BJ (cell line): Measurements from ENCODE around the gene PGBD1. TPM values are rescaled to one million over a fixed set of nuclear protein-coding genes. Genes with fewer than 3 reads are reported as not detected.

Experiments used
- CTCF ChIA-PET: fragments of 350-600 bp; formaldehyde crosslinking; extraction: SDS; loops from one replicate; lab custom pipeline; 2021; ENCODE audit warnings: antibody characterized with exemption, inconsistent platforms; lab: Yijun Ruan, JAX
- POLR2A ChIA-PET: fragments of 300-600 bp; sonication (Branson Sonifier 250); formaldehyde crosslinking; extraction: SDS; loops from one replicate; lab custom pipeline; 2021; ENCODE audit warnings: antibody characterized with exemption; lab: Charles Lee
- DNase-seq: peaks from one replicate; pipeline ENCODE4 v3.0.0-alpha.2; 2011; ENCODE audit warnings: low read depth
- H3K27me3 ChIP-seq: 2 replicates; pipeline ENCODE4 v1.6.0; 2011; ENCODE audit warnings: low read length; ENCODE audit not compliant: control insufficient read depth, insufficient read depth
- H3K36me3 ChIP-seq: 2 replicates; pipeline ENCODE4 v1.5.1; 2011; ENCODE audit warnings: low read length; ENCODE audit not compliant: control insufficient read depth, insufficient read depth
- H3K4me3 ChIP-seq: 2 replicates; pipeline ENCODE4 v1.5.1; 2011; ENCODE audit warnings: low read depth, mild to moderate bottlenecking, control low read depth, low read length
- CTCF ChIP-seq: IDR thresholded peaks from 2 replicates; pipeline ENCODE4 v1.5.1; 2011; ENCODE audit warnings: low read depth, mild to moderate bottlenecking, control low read depth, inconsistent platforms, low read length, moderate library complexity; ENCODE audit not compliant: insufficient read depth
- polyA plus RNA-seq: library from polyadenylated mRNA; depleted of rRNA; stranded (reverse); fragments of >200 nt; gene quantifications from 2 replicates; pipeline ENCODE4 v1.2.3, GENCODE V29; 2011; rRNA removed
- small RNA-seq: library from RNA; depleted of rRNA; stranded (forward); fragments of <200 nt; gene quantifications from one replicate; pipeline ENCODE3, GENCODE V24; 2012; ENCODE audit warnings: low replicate concordance, low read depth; ENCODE audit not compliant: insufficient read length

The PGBD1 gene
- polyA plus RNA-seq, 1 experiment, result 3.1 TPM

- DNase-seq, result no peak
- ChIA-PET POLR2A (interaction anchor here (0.5 kb wide), 1 partner anchor 849 kb away, joined by 6 read pairs; no protein-coding TSS in a partner anchor), CTCF (interaction anchor here (1.1 kb wide), 1 partner anchor 33 kb away, joined by 3 read pairs; no protein-coding TSS in a partner anchor)
These were observed 68.7 kb downstream of the PGBD1 start, which contains the start of gene ZKSCAN3 for GRCh38 chr6:28349892-28350737. TSS of gene ZKSCAN3 (plus strand) at chr6:28349947. CDS start at chr6:28359587, 9,640 bp downstream.

DNA sequence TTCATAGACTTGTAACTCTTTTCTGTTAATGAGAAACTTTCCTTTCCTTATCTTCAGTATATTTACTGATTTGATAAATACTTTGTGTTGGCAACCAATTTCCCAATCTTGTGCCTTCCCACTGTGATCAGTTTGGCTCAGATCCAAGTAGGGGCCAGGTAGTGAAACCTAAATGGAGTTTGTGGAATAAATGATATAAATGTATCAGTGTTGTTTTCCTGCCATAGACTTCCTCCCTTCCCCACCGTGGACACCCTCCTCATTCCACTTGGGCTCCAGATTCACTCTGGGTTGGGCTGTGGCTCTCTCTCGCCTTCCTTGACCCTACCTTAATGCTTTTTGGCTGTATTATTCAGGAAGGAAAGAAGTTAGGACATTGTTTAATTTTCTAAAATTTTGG is 69.7 kb downstream of the PGBD1 start:
- POLR2A ChIA-PET, result no interaction called here

More at GRCh38 chr6:28349892-28350737, 68.7 kb downstream of the PGBD1 start, which contains the start of gene ZKSCAN3:
- no peaks in the 10 kb centered on the region for H3K36me3 ChIP-seq
- peaks cover 6% of the 10 kb centered on the region for H3K27me3 ChIP-seq
- no peak for TF ChIP-seq CTCF
- peak within 1 kb of the TSS; percentile 55 for H3K4me3 ChIP-seq

DNA sequence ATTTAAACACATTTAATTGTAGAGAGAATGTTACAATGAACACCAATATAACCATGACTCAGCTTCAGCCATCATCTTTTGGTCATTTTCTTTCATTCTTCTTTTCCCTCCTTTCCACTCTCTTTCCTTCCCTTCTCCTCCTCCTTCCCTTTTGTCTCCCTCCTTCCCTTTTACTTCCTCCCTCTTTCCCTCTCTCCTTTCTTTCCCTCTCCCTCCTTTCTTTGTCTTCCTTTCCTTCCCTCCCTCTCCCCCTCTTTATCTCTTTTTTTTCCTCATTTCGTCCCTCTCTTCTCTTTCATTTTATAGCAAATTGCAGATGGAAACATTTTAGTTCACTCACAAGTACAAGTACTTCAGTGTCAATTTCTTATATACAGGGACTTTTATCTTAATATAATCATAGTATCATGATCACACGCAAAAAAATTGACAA is 70.1 kb downstream of the PGBD1 start:
- Histone ChIP-seq H3K27me3 (no peaks in the 10 kb centered on the region), H3K36me3 (no peaks in the 10 kb centered on the region), H3K4me3 (no peak overlapping the region)
- no peak for TF ChIP-seq CTCF
- DNase-seq, result no peak
- ChIA-PET POLR2A (no interaction called here), CTCF (interaction anchor here (0.6 to 1.1 kb wide), 2 partner anchors 32 to 583 kb away, joined by 3 read pairs; no protein-coding TSS in a partner anchor)

More for the DNA sequence above, 69.7 kb downstream of the PGBD1 start:
- DNase-seq, result no peak
- no peaks in the 10 kb centered on the region for H3K36me3 ChIP-seq
- no peak overlapping the region for H3K4me3 ChIP-seq
- H3K27me3 ChIP-seq, result no peaks in the 10 kb centered on the region
- CTCF ChIA-PET, result interaction anchor here (1.1 kb wide), 1 partner anchor 32 kb away, joined by 3 read pairs; no protein-coding TSS in a partner anchor
- TF ChIP-seq CTCF, result no peak

Small RNA genes within 50 kb of the gene (small RNA-seq; reads per million reads assigned to genes)
- not detected for gene AL021997.1
- not detected for gene AL021997.2

Other genes starting within 250 kb of the PGBD1 start
- 0.10 and 0.38 TPM in 2 replicates for gene ZNF165, start 201.0 kb upstream of the PGBD1 start, polyA plus RNA-seq
- 1.8 and 2.3 TPM in 2 replicates for gene ZSCAN16, start 157.0 kb upstream of the PGBD1 start, polyA plus RNA-seq
- 5.5 and 8.3 TPM in 2 replicates for gene ZKSCAN8, start 139.7 kb upstream of the PGBD1 start, polyA plus RNA-seq
- 9.9 and 11.7 TPM in 2 replicates for gene ZSCAN9, start 56.3 kb upstream of the PGBD1 start, polyA plus RNA-seq
- 3.0 and 3.3 TPM in 2 replicates for gene ZKSCAN4, start 29.3 kb upstream of the PGBD1 start, polyA plus RNA-seq
- gene NKAPL, start 22.3 kb upstream of the PGBD1 start, polyA plus RNA-seq, result 0.72 TPM in 2 replicates
- gene ZSCAN26, start 14.4 kb upstream of the PGBD1 start, polyA plus RNA-seq, result 14.6 and 19.5 TPM in 2 replicates
- 1.7 and 1.9 TPM in 2 replicates for gene ZSCAN31, start 54.6 kb downstream of the PGBD1 start, polyA plus RNA-seq
- gene ZKSCAN3, start 68.4 kb downstream of the PGBD1 start, polyA plus RNA-seq, result 2.1 and 2.9 TPM in 2 replicates
- 2.2 and 2.9 TPM in 2 replicates for gene ZSCAN12, start 118.2 kb downstream of the PGBD1 start, polyA plus RNA-seq
- gene ZSCAN23, start 161.9 kb downstream of the PGBD1 start, polyA plus RNA-seq, result 1.8 and 2.3 TPM in 2 replicates
- gene GPX6, start 234.2 kb downstream of the PGBD1 start, polyA plus RNA-seq, result not detected in 2 replicates
- gene GPX5, start 244.3 kb downstream of the PGBD1 start, polyA plus RNA-seq, result not detected in 2 replicates